GM12878 (cell line): ENCODE data around the gene MLXIPL.

Experiments
- CTCF ChIP-seq, 3 experiments: IDR thresholded peaks in 2 of 3; conservative IDR thresholded peaks in 1 of 3; 2 replicates each; pipeline ENCODE4 v1.5.1; 2011; ENCODE audit warnings: low read depth in 3 of 3, low read length in 3 of 3, mild to moderate bottlenecking in 3 of 3, control low read depth in 2 of 3, moderate library complexity in 2 of 3, inconsistent platforms in 1 of 3, mixed read lengths in 1 of 3; ENCODE audit not compliant: control insufficient read depth in 2 of 3, insufficient read depth in 1 of 3; ENCODE audit errors: extremely low read depth in 1 of 3
- POLR2AphosphoS5 ChIP-seq: IDR thresholded peaks from 2 replicates; pipeline ENCODE4 v1.6.1; 2011; ENCODE audit warnings: mild to moderate bottlenecking, low read length, inconsistent platforms
- SIN3A ChIP-seq: IDR thresholded peaks from 2 replicates; pipeline ENCODE4 v1.6.1; 2012; ENCODE audit warnings: low read depth, low read length, improper control_type of control experiment
- SP1 ChIP-seq: IDR thresholded peaks from one replicate; pipeline ENCODE4 v1.6.1; 2011; ENCODE audit warnings: low read depth, low read length
- ZBED1 ChIP-seq: IDR thresholded peaks from 2 replicates; pipeline ENCODE4 v1.6.1; 2016; ENCODE audit warnings: borderline replicate concordance

GRCh38 chr7:73668886-73669230, 44.5 kb upstream of the MLXIPL start:
- TF ChIP-seq SP1 (no peak), CTCF (IDR thresholded peaks at IDR 0.05 in 2 of 3, conservative IDR thresholded peaks at IDR 0.05 in 1 of 3; ENCODE audit: control insufficient read depth in 2 of 3, extremely low read depth in 1 of 3, insufficient read depth in 1 of 3, low read depth in 3 of 3, low read length in 3 of 3) (no peak), POLR2AphosphoS5 (no peak), ZBED1 (no peak), SIN3A (no peak)
